ENCODE results near the gene RNF112. TPM values are rescaled to one million over a fixed set of nuclear protein-coding genes. Genes with fewer than 3 reads are reported as not detected.
A peak's percentile ranks its signal among the peaks of the same experiment; 100 is the strongest.

Gene RNF112
- total and polyA plus RNA-seq, 2 of the 8 experiments (the other 6 are each of a cell fraction or from before 2014, with no cell fraction given), result 1.1 to 2.2 TPM

- TF ChIP-seq BCL11A (IDR thresholded peaks at IDR 0.05; ENCODE audit: low read depth in 2 of 2, low read length in 2 of 2) (no peak), ZNF274 (IDR thresholded peaks at IDR 0.05; ENCODE audit: borderline replicate concordance, extremely low read depth, low read length) (no peak), TCF12 (IDR thresholded peaks at IDR 0.05; ENCODE audit: low read depth, low read length) (no peak), RFX5 (IDR thresholded peaks at IDR 0.05; ENCODE audit: borderline replicate concordance, low read depth, low read length) (peak; percentile 76; the same call in 1 of the 2 replicates), EP300 (IDR thresholded peaks at IDR 0.05; ENCODE audit: borderline replicate concordance in 1 of 2, low read depth in 2 of 2, low read length in 2 of 2) (peak in 1 of 2 experiments; percentile 27; a peak in 1 of 3 replicates), ATF2 (IDR thresholded peaks at IDR 0.05; ENCODE audit: low read length) (peak; percentile 60; the same call in 1 of the 2 replicates), RXRA (IDR thresholded peaks at IDR 0.05; ENCODE audit: insufficient read depth, low read depth, low read length) (no peak), TAF7 (optimal IDR thresholded peaks at IDR 0.05; ENCODE audit: borderline replicate concordance, low read depth, low read length) (peak; percentile 69), CEBPB (IDR thresholded peaks at IDR 0.05; ENCODE audit: low read depth, low read length) (no peak), KDM1A (IDR thresholded peaks at IDR 0.05; ENCODE audit: borderline replicate concordance, low read length) (no peak), RAD21 (IDR thresholded peaks at IDR 0.05 in 1 of 2, conservative IDR thresholded peaks at IDR 0.05 in 1 of 2; ENCODE audit: low read depth in 2 of 2, low read length in 2 of 2) (peak; percentile 99), POLR2AphosphoS5 (IDR thresholded peaks at IDR 0.05; ENCODE audit: low read depth, low read length) (peak; percentile 25; the same call in 1 of the 2 replicates), CTBP2 (IDR thresholded peaks at IDR 0.05; ENCODE audit: borderline replicate concordance, insufficient read depth, insufficient read length, low read length) (no peak), USF2 (IDR thresholded peaks at IDR 0.05; ENCODE audit: low read length) (no peak), SIN3A (conservative IDR thresholded peaks at IDR 0.05 in 1 of 2, IDR thresholded peaks at IDR 0.05 in 1 of 2; ENCODE audit: low read depth in 1 of 2, low read length in 2 of 2) (peak; percentile 39 to 93; a peak in 2 of 4 replicates), HDAC2 (IDR thresholded peaks at IDR 0.05; ENCODE audit: borderline replicate concordance in 1 of 2, low read depth in 2 of 2, low read length in 2 of 2) (peak in 1 of 2 experiments; percentile 39; a peak in 1 of 4 replicates), CHD1 (IDR thresholded peaks at IDR 0.05; ENCODE audit: low read depth, low read length) (no peak), BRCA1 (IDR thresholded peaks at IDR 0.05; ENCODE audit: low read depth, low read length) (no peak), CBX8 (IDR thresholded peaks at IDR 0.05; ENCODE audit: borderline replicate concordance, low read depth, low read length) (no peak)
Observed at GRCh38 chr17:19362277-19363113, 48.5 kb upstream of the RNF112 start, which contains the start of gene B9D1 (continued).

Measured in H1 (cell line).